Ovary (tissue), 9 donors: ENCODE measurements around the gene RECK. TPM values are rescaled to one million over a fixed set of nuclear protein-coding genes. Genes with fewer than 3 reads are reported as not detected.

ENCODE experiments used
- DNase-seq, 5 donors: peaks; one replicate each; pipeline ENCODE4 v3.0.0-alpha.2; 2019 to 2020
- H3K27ac ChIP-seq, 2 donors: fragments of 200-600 bp; one replicate each; pipeline versions ENCODE4 v1.5.1 to v1.8.0; 2019 to 2022
- H3K27me3 ChIP-seq: fragments of 200-600 bp; one replicate; pipeline ENCODE4 v1.8.0; 2022
- H3K36me3 ChIP-seq: fragments of 200-600 bp; sonication (generic); one replicate; pipeline ENCODE4 v1.5.1; 2019
- H3K4me1 ChIP-seq: one replicate; pipeline ENCODE4 v1.8.1; 2013; ENCODE audit warnings: mild to moderate bottlenecking, moderate library complexity; ENCODE audit not compliant: insufficient read depth
- H3K4me3 ChIP-seq: fragments of 200-600 bp; sonication (generic); one replicate; pipeline ENCODE4 v1.5.1; 2017
- H3K9me3 ChIP-seq, 2 donors: fragments of 200-600 bp in 1 of 2; sonication (generic) in 1 of 2; one replicate each; pipeline versions ENCODE4 v1.5.1 to v1.8.1; 2013 to 2019; ENCODE audit warnings: mild to moderate bottlenecking in 1 of 2, moderate library complexity in 1 of 2
- EP300 ChIP-seq: sonication (generic); formaldehyde crosslinking; IDR thresholded peaks from one replicate; pipeline ENCODE4 v1.6.1; 2017; ENCODE audit warnings: antibody characterized with exemption
- POLR2A ChIP-seq: fragments of 450-650 bp; IDR thresholded peaks from one replicate; pipeline ENCODE4 v1.6.1; 2017; ENCODE audit warnings: antibody characterized with exemption, mild to moderate bottlenecking, moderate library complexity
- WGBS, 3 donors: extraction: QIAGEN DNeasy Blood & Tissue Kit in 1 of 3; methylation state at CpG; one replicate each; pipeline versions ENCODE4 v1.1.5 to v1.1.7; 2013 to 2017; 5-methylcytosine and 5-hydroxymethylcytosine counted together
- intact Hi-C, 4 donors: fragments of 100-400 bp; cut with DNase I; formaldehyde crosslinking; loops; one replicate each; pipeline versions ENCODE4 v1.11.0 to v1.15.1; 2022 to 2023
- polyA plus RNA-seq, 2 donors: library from polyadenylated mRNA; stranded (reverse); fragments of 200-250 nt in 1 of 2; fragments of 350-450 nt in 1 of 2; fragmentation: Illumina TruSeq in 1 of 2; extraction: RNeasy Lipid Tissue Mini Kit (QIAGEN cat#74804) in 1 of 2; gene quantifications; one replicate each; pipeline ENCODE4 v1.2.3, GENCODE V29; 2013 to 2014
- total RNA-seq, 7 donors: library from RNA; depleted of rRNA in 2 of 7; stranded (reverse); fragments of >200 nt in 2 of 7; fragmentation: NEBNext Ultra II Directional in 3 of 7; extraction: Animal tissue kit (Norgen Biotek cat#: 25700) in 3 of 7; gene quantifications; one replicate each; pipeline versions ENCODE4 v1.1.0 to v1.2.4, GENCODE V29; 2016 to 2023
- TF ChIP-seq, protein P1 (sequence below), 3 donors: fragments of 450-650 bp in 2 of 3; fragments of 200-600 bp in 1 of 3; IDR thresholded peaks; one replicate each; pipeline versions ENCODE4 v1.5.1 to v1.8.0; 2016 to 2022; ENCODE audit warnings: antibody characterized with exemption in 3 of 3, mild to moderate bottlenecking in 1 of 3
- donor health status: DM: no; HTN: no; CAD: no; lungs with moderate emphysema.
- donor health status: DM: no; HTN: no; CAD: no.
- donor health status: Bipolar disorder and iron deficiency.
- donor health status: DM: yes; HTN: yes; CAD: no.
- donor health status: DM: no; HTN: no; CAD: no.
- donor health status: DM: yes; HTN: yes; CAD: no.

RECK gene
- total and polyA plus RNA-seq, 9 donors, result 10.7 to 24.2 (median 16.8) TPM

DNA sequence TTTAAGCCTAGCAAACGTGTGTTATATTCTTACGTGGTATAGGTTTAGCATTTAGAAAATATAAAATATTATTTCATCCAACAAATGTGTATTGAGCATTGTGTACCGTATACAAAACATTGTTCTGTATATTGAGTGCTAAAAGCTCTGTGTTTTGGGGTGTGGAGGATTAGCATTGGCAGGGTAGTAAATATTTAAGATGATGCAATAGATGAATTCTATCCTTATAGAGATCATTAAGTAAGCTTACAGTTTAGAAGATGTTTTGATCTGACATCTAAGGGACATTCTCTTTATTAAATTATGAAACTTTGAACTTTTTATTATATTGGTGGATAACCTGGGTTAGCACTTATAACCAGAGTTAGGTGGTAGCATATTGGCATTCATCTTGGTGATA lies 51.3 kb downstream of the RECK start:
- Histone ChIP-seq H3K27ac (no peak overlapping the region), H3K4me3 (no peak overlapping the region), H3K9me3 (no peaks in the 10 kb centered on the region), H3K4me1 (peaks cover 3% of the 10 kb centered on the region), H3K27me3 (no peaks in the 10 kb centered on the region), H3K36me3 (no peaks in the 10 kb centered on the region)
- no peak for TF ChIP-seq POLR2A
- TF ChIP-seq, protein P1, sequence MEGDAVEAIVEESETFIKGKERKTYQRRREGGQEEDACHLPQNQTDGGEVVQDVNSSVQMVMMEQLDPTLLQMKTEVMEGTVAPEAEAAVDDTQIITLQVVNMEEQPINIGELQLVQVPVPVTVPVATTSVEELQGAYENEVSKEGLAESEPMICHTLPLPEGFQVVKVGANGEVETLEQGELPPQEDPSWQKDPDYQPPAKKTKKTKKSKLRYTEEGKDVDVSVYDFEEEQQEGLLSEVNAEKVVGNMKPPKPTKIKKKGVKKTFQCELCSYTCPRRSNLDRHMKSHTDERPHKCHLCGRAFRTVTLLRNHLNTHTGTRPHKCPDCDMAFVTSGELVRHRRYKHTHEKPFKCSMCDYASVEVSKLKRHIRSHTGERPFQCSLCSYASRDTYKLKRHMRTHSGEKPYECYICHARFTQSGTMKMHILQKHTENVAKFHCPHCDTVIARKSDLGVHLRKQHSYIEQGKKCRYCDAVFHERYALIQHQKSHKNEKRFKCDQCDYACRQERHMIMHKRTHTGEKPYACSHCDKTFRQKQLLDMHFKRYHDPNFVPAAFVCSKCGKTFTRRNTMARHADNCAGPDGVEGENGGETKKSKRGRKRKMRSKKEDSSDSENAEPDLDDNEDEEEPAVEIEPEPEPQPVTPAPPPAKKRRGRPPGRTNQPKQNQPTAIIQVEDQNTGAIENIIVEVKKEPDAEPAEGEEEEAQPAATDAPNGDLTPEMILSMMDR (IDR thresholded peaks at IDR 0.05), result no peak
- no peak for TF ChIP-seq EP300
- intact Hi-C loops, result no loop called here
- DNase-seq, result no peak
- WGBS, 3 donors, result 87 to 90% (median 89%) methylated on average over 3 of the region's 3 CpGs

- WGBS, 3 donors, result 6 to 10% (median 7%) methylated on average over 8 of the region's 8 CpGs
- no peak overlapping the region for H3K27ac ChIP-seq
- TF ChIP-seq POLR2A, result no peak
- TF ChIP-seq, protein P1 (IDR thresholded peaks at IDR 0.05), result no peak
These were observed 54.6 kb downstream of the RECK start for GRCh38 chr9:36091026-36091953.

DNA sequence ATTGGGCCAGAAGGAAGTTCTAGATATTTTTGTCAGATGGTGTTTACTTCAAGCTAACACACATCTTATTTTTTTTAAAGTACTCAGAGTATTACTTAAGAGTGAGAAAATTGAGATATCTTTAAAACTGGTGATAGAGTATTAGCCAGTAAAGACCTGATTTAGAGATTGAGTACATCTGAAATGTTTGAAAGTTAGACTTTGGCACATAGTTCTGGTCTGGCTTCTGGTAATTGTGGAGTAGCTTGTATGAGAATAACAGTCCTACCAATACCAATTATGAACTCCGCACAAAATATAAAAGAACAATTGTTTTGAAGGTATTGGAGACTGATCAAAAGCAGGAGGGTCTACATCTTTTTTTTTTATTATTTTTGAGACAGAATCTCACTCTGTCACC lies 55.3 kb downstream of the RECK start:
- WGBS, 3 donors, result 93 to 98% (median 97%) methylated on average over 1 of the region's 1 CpG
- no peaks in the 10 kb centered on the region for H3K27me3 ChIP-seq
- no peak overlapping the region for H3K4me3 ChIP-seq
- intact Hi-C loops, result no loop called here
- no peak for TF ChIP-seq EP300
- TF ChIP-seq, protein P1 (IDR thresholded peaks at IDR 0.05), result no peak
- TF ChIP-seq POLR2A, result no peak
- no peak overlapping the region for H3K27ac ChIP-seq
- no peaks in the 10 kb centered on the region for H3K9me3 ChIP-seq
- H3K4me1 ChIP-seq, result peaks cover 3% of the 10 kb centered on the region
- no peaks in the 10 kb centered on the region for H3K36me3 ChIP-seq
- no peak for DNase-seq

More at GRCh38 chr9:36091026-36091953, 54.6 kb downstream of the RECK start:
- intact Hi-C loops, result no loop called here
- H3K9me3 ChIP-seq, result no peaks in the 10 kb centered on the region
- H3K4me1 ChIP-seq, result peaks cover 3% of the 10 kb centered on the region
- H3K36me3 ChIP-seq, result no peaks in the 10 kb centered on the region
- H3K27me3 ChIP-seq, result no peaks in the 10 kb centered on the region
- peak in 3 of 5 donors; percentile 13 to 34 (median 30) for DNase-seq
- H3K4me3 ChIP-seq, result no peak overlapping the region

- no peak for DNase-seq
- no peak overlapping the region for H3K4me3 ChIP-seq
- intact Hi-C loops, result no loop called here
- H3K4me1 ChIP-seq, result peaks cover 3% of the 10 kb centered on the region
- TF ChIP-seq EP300 (no peak), POLR2A (no peak)
- TF ChIP-seq, protein P1 (IDR thresholded peaks at IDR 0.05), result no peak
- no peaks in the 10 kb centered on the region for H3K36me3 ChIP-seq
- no peaks in the 10 kb centered on the region for H3K9me3 ChIP-seq
- no peak overlapping the region for H3K27ac ChIP-seq
- H3K27me3 ChIP-seq, result no peaks in the 10 kb centered on the region
- 90 to 95% (median 91%) methylated on average over 9 of the region's 9 CpGs for WGBS, 3 donors
These were observed 55.9 kb downstream of the RECK start for GRCh38 chr9:36092509-36093215.
